ENCODE results near the gene APOD.
"Not testable (repeated sequence)": the region's sequence is repeated elsewhere in the genome, so short reads cannot be mapped to it uniquely, and the experiment has no call there.

The APOD gene

GRCh38 chr3:195617784-195618659 lies 34.3 kb upstream of the APOD start:
- DNase-seq: not testable (repeated sequence)

DNA sequence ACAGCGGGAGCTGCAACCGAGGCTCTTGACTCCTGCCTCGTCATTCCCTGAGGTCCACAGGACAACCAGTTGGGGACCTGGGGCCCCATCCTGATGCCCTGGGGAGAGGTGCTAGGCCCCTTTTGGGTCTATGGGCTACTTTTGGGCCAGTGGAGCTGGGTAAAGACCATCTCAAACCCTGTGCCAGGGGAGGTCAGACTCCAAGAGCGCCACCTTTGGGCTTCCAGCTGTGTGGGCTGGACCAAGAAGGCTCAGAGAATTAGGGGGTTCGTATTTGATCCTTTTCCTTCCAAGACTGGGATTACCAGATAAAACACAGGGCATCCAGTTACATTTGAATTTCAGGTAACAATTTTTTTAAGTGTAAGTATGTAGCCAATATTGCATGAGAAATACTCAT lies 33.4 kb upstream of the APOD start:
- DNase-seq: not testable (repeated sequence)

DNA sequence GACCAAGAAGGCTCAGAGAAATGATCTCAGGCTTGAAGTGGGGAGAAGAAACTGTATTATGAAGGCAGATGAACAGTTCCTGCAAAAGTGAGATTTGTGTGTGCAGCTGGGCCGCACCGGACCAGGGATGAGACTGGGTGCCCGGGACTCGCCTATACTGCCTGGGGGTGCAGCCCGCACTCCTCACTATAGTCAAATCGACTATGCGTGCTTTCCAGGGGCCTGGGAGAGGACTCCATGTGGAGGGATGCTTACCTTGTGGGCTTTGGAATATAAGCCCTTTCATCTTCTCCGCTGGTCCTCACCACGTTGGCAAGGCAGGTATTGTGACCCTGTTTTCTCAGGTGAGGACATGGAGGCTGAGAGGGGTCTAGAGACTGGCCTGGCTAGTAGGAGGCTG lies 32.9 kb upstream of the APOD start:
- DNase-seq: no peak

GRCh38 chr3:195615952-195616537 lies 32.3 kb upstream of the APOD start:
- DNase-seq: not testable (repeated sequence)

- DNase-seq: not testable (repeated sequence)
Observed at GRCh38 chr3:195614672-195615504, 31.1 kb upstream of the APOD start.

DNA sequence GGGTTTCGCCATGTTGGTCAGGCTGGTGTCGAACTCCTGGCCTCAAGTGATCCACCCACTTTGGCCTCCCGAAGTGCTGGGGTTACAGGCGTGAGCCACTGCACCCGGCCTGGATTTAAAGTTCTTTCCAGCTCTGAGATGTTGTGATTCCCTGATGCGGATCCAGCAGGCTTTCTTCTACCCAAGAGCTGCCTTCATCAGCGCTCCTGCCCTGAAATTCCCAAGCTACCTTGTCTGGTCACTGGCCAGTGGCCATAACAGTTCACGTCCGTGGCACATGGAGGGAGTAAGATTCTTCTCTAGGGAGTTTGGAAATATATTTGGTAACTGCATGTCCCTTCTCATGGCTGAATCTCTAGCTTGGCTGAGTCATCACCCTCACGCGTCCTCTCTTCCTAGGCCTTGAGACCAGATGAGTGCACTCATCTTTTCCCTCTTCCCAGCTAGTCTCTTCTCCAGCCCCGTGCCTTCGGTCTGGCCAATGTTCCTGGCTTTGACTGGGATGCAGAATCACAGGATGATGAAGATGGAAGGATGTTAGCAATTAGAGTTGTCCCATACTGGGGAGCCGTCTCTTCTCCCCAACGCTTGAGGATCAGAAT lies 29.8 kb upstream of the APOD start:
- DNase-seq: no peak

DNA sequence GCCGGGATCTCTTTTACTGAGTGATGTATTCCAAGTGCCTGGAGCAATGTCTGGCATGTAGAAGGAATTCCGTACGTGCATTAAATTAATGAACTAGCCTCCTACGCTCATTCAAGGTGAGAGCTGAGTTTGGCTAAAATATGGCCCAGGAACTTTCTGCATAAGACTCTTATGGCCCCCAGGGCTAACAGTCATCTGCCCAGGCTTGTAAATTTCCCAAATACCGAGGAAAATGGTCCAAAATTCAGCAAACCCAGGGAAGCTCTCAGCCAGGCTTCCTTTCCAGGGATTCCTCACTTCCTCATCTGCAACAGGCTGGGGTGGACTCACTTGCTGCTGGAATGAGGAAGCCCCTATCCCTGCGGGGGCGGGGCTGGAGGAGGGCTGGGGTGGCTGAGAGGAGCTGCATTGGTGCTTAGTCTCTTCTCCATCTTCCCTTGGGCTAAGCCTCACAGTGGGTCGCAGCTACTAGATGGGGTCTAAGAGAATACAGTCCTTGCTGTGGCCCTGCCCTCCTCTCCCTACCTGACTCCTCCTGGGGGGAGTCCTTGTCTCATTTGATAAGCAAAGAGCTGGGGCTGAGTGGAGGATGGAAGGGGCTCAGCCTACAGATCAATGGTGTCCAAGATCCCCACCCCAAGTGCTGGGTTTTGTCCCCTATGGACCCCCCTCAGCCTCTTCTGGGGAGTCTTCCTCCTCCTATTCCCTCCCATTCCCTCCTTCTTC lies 28.5 kb upstream of the APOD start:
- no peak for DNase-seq

DNA sequence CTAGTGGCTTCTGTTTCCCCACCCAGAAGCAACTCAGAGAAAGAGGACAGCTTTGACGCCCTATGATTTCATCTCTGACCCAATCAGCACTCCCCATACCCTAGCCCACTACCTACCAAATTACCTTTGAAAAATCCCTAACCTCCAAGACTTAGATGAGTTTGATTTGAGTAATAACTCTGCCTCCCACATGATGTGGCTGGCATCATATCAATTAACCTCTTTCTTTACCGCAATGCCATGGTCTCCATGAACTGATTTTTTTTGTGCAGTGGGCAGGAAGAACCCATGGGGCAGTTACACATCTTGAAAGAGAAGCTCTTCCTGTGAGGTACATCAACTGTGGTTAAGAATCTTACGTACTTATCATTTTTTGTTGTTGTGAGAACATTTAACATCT lies 25.5 kb upstream of the APOD start:
- no peak for DNase-seq

DNA sequence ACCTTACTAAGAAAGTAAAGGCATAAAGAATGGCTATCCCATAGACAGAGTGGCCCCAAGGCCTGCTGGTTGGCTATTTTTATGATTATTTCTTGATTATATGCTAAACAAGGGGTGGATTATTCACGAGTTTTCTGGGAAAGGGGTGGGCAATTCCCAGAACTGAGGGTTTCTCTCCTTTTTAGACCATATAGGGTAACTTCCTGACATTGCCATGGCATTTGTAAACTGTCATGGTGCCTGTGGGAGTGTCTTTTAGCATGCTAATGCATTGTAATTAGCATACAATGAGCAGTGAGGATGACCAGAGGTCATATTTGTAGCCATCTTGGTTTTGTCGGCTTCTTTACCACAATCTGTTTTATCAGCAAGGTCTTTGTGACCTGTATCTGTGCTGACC lies 18.0 kb upstream of the APOD start:
- DNase-seq: not testable (repeated sequence)

DNA sequence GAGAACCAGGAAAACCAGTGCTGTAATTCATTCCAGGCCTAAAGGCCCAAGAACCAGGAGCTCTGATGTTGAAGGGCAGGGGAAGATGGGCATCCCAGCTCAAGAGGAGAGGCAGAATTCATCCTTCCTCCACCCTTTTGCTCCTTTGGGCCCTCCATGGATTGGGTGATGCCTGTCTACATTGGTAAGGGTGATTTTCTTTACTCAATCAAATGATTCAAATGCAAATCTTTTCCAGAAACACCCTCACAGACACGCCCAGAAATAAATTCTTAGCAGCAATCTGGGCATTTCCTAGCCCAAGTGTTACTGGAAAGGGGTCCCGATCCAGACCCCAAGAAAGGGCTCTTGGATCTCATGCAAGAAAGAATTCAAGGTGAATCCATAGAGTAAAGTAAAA lies 17.6 kb upstream of the APOD start:
- DNase-seq: no peak

DNA sequence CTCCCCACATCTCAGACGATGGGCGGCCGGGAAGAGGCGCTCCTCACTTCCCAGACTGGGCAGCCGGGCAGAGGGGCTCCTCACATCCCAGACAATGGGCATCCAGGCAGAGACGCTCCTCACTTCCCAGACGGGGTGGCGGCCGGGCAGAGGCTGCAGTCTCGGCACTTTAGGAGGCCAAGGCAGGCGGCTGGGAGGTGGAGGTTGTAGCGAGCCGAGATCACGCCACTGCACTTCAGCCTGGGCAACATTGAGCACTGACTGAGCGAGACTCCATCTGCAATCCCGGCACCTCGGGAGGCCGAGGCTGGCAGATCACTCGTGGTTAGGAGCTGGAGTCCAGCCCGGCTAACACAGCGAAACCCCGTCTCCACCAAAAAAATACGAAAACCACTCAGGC lies 16.2 kb upstream of the APOD start:
- not testable (repeated sequence) for DNase-seq

GRCh38 chr3:195599516-195599915 lies 15.8 kb upstream of the APOD start:
- not testable (repeated sequence) for DNase-seq

DNA sequence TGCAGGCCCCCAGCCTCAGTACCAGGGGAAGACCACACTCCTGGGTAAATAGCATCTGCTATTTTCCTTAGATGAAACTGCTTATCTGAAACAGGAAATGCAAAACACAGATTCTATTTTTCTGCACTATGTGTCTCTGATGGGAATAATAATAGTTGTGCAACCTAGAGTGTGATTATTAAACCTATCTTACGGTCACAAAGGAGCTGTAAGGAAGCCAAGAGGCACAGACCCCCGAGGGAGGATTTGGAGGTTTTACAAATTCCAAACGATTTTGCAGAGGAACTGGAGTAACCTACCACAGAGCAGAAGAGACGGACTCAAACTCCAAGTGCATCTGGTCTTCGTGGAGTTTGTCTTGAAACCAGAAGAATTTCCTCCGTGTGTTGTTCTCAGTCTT lies 14.1 kb upstream of the APOD start:
- no peak for DNase-seq

GRCh38 chr3:195597229-195597628 lies 13.5 kb upstream of the APOD start:
- no peak for DNase-seq

DNA sequence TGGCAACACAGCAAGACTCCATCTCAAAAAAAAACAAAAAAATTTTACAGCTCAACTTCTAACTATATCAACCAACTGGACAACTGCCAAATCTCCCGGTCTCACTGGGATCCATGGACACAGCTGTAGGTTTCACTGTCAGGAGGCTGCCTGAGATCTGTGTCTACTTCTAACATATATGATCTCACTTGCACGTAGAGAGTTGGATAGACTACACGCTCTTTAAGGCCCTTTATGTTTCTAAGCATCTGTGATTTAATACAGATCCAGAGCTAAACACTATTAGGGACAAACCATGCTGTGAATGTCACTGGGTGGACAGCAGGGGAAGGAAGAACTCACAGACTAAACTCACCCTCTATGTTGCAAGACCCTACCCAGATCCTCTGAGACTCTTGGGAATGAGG lies 13.0 kb upstream of the APOD start:
- no peak for DNase-seq

GRCh38 chr3:195595785-195596531 lies 12.2 kb upstream of the APOD start:
- no peak for DNase-seq

DNA sequence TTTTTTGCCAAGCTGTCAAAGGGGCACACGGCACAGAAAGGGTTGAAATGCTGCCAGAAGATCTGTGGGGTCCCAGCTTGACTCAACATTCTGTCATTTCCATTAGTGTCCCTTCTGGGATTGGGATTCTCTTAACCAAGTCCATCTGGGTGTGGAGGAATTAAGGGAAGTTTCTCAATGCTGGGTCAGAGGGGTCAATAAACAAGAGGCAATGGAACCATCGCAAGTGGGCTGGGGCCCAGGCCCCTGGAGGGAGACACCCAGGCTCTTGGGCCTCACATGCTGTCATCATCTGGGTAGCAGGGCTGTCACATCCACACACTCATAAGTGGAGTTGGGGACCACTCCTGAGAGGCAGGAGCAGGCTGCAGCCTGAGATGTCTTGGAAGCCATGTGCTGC lies 8.1 kb upstream of the APOD start:
- no peak for DNase-seq

- DNase-seq: no peak
Observed at GRCh38 chr3:195591220-195591619, 7.5 kb upstream of the APOD start.

DNA sequence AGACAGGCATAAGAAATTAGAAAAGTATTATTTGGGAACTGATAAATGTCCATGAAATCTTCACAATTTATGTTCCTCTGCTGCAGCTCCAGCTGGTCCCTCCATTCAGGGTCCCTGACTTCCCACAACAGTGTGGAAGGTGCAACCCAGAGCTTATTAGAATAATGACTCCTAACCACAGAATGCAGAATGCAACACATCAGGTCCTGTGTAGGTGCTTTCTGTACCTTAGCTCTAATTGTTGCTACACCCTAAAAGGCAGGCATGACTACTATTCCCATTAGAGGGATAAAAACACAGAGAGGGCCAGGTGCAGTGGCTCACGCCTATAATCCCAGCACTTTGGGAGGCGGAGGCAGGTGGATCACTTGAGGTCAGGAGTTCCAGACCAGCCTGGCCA lies 6.6 kb upstream of the APOD start:
- DNase-seq: not testable (repeated sequence)

GRCh38 chr3:195589796-195590195 lies 6.1 kb upstream of the APOD start:
- not testable (repeated sequence) for DNase-seq

DNA sequence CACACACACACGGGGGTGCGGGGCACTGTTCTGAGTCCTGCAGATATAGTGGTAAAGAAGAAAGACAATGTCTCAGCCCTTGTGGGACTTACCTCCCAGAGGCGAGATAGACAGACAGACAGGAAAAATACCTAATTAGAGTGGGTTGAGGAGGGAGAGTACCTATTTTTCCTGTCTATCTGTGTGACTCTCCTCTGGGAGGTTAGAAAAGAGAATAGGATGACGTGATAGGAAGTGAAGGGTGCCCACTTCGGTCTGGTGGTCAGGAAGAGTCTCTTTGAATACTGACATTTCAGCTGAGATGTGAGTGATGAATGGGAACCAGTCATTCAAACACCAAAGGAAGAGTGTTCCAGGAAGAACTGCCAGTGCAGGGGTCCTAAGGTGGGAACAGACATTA lies 4.1 kb upstream of the APOD start:
- peak in 1 of 2 donors; percentile 15 for DNase-seq

- DNase-seq: no peak
Observed at GRCh38 chr3:195587406-195587805, 3.7 kb upstream of the APOD start.

Data from stimulated activated CD4-positive, alpha-beta T cell treated with anti-CD3 and anti-CD28 coated beads, Interleukin-2, amount 100 ng/mL, for 48 hours (primary cell).